Liver (tissue), 9 donors: Measurements from ENCODE around the gene PRKAR1B. TPM values are rescaled to one million over a fixed set of nuclear protein-coding genes. Genes with fewer than 3 reads are reported as not detected.
"Not testable (repeated sequence)": the region's sequence is repeated elsewhere in the genome, so short reads cannot be mapped to it uniquely, and the experiment has no call there.

ENCODE experiments used
- DNase-seq: peaks from one replicate; pipeline ENCODE4 v3.0.0-alpha.2; 2017; ENCODE audit warnings: low spot score
- H3K27ac ChIP-seq, 2 donors: one replicate each; pipeline ENCODE4 v1.7.0; 2013; ENCODE audit warnings: inconsistent platforms in 2 of 2, low read length in 2 of 2, control low read depth in 1 of 2, low read depth in 1 of 2, mild to moderate bottlenecking in 1 of 2
- H3K27me3 ChIP-seq, 4 donors: one replicate each; pipeline versions ENCODE4 v1.6.1 to v1.7.0; 2013; ENCODE audit warnings: low read length in 3 of 4, inconsistent platforms in 1 of 4, mild to moderate bottlenecking in 1 of 4, moderate library complexity in 1 of 4; ENCODE audit not compliant: control insufficient read depth in 4 of 4, insufficient read depth in 4 of 4
- H3K36me3 ChIP-seq, 4 donors: one replicate each; pipeline versions ENCODE4 v1.6.1 to v1.7.0; 2013; ENCODE audit warnings: low read length in 3 of 4, mild to moderate bottlenecking in 3 of 4, low read depth in 1 of 4, moderate library complexity in 1 of 4; ENCODE audit not compliant: control insufficient read depth in 4 of 4, insufficient read depth in 3 of 4
- H3K4me1 ChIP-seq, 4 donors: one replicate each; pipeline versions ENCODE4 v1.6.1 to v1.7.0; 2013; ENCODE audit warnings: low read length in 3 of 4, mild to moderate bottlenecking in 3 of 4, moderate library complexity in 1 of 4; ENCODE audit not compliant: control insufficient read depth in 4 of 4, insufficient read depth in 4 of 4
- H3K4me3 ChIP-seq, 3 donors: one replicate each; pipeline versions ENCODE4 v1.6.1 to v1.7.0; 2013; ENCODE audit warnings: low read length in 3 of 3, control low read depth in 1 of 3, low read depth in 1 of 3, mild to moderate bottlenecking in 1 of 3
- H3K9ac ChIP-seq, 2 donors: one replicate each; pipeline ENCODE4 v1.7.0; 2013; ENCODE audit warnings: low read length in 2 of 2, mild to moderate bottlenecking in 2 of 2, moderate library complexity in 2 of 2, control low read depth in 1 of 2, low read depth in 1 of 2
- H3K9me3 ChIP-seq, 4 donors: one replicate each; pipeline versions ENCODE4 v1.6.1 to v1.7.0; 2013; ENCODE audit warnings: low read length in 3 of 4; ENCODE audit not compliant: control insufficient read depth in 4 of 4
- ATF3 ChIP-seq: IDR thresholded peaks from 2 replicates; pipeline ENCODE4 v1.6.1; 2016; ENCODE audit warnings: antibody characterized with exemption
- FOXA1 ChIP-seq: IDR thresholded peaks from 2 replicates; pipeline ENCODE4 v1.6.1; 2016; ENCODE audit warnings: antibody characterized with exemption
- GABPA ChIP-seq, 2 donors: IDR thresholded peaks in 1 of 2; conservative IDR thresholded peaks in 1 of 2; 2 replicates each; pipeline ENCODE4 v1.6.1; 2016; ENCODE audit warnings: antibody characterized with exemption in 2 of 2, mild to moderate bottlenecking in 1 of 2, moderate library complexity in 1 of 2
- HNF4A ChIP-seq, 2 donors: conservative IDR thresholded peaks; 2 replicates each; pipeline ENCODE4 v1.6.1; 2016; ENCODE audit warnings: antibody characterized with exemption in 2 of 2, mild to moderate bottlenecking in 2 of 2
- JUND ChIP-seq, 2 donors: IDR thresholded peaks; 2 replicates each; pipeline ENCODE4 v1.6.1; 2016; ENCODE audit warnings: antibody characterized with exemption in 2 of 2
- NR2F2 ChIP-seq: IDR thresholded peaks from 2 replicates; pipeline ENCODE4 v1.6.1; 2016; ENCODE audit warnings: antibody characterized with exemption
- RAD21 ChIP-seq, 2 donors: IDR thresholded peaks; 2 replicates each; pipeline ENCODE4 v1.6.1; 2016; ENCODE audit warnings: antibody characterized with exemption in 2 of 2, mild to moderate bottlenecking in 2 of 2
- RXRA ChIP-seq, 2 donors: IDR thresholded peaks; 2 replicates each; pipeline ENCODE4 v1.6.1; 2017 to 2018; ENCODE audit warnings: antibody characterized with exemption in 2 of 2, mild to moderate bottlenecking in 1 of 2
- SP1 ChIP-seq: IDR thresholded peaks from 2 replicates; pipeline ENCODE4 v1.6.1; 2018; ENCODE audit warnings: antibody characterized with exemption, mild to moderate bottlenecking
- TAF1 ChIP-seq: conservative IDR thresholded peaks from 2 replicates; pipeline ENCODE4 v1.6.1; 2016; ENCODE audit warnings: antibody characterized with exemption, mild to moderate bottlenecking
- YY1 ChIP-seq: IDR thresholded peaks from 2 replicates; pipeline ENCODE4 v1.6.1; 2016; ENCODE audit warnings: antibody characterized with exemption, mild to moderate bottlenecking
- WGBS: extraction: QIAGEN DNeasy Blood & Tissue Kit; methylation state at CpG from one replicate; pipeline ENCODE4 v1.1.7; 2013; 5-methylcytosine and 5-hydroxymethylcytosine counted together
- polyA plus RNA-seq, 2 donors: library from polyadenylated mRNA; stranded (reverse) in 1 of 2; unstranded in 1 of 2; fragments of 200-250 nt in 1 of 2; fragments of >200 nt in 1 of 2; fragmentation: Nextera tagmentation in 1 of 2; extraction: Ambion mirVana in 1 of 2; gene quantifications; one replicate each; pipeline versions ENCODE4 v1.2.1 to v1.2.3, GENCODE V29; 2013 to 2015
- total RNA-seq, 2 donors: library from RNA; depleted of rRNA; stranded (reverse); fragments of >200 nt; gene quantifications; one replicate each; pipeline ENCODE4 v1.2.3, GENCODE V29; 2014
- donor health status: healthy.
- donor health status: healthy.
- donor health status: healthy.
- donor health status: healthy.
- donor health status: healthy.

PRKAR1B gene
- total and polyA plus RNA-seq, 4 donors, result 11.1 to 14.4 (median 12.4) TPM

GRCh38 chr7:657565-658119, 69.4 kb downstream of the PRKAR1B start:
- Histone ChIP-seq H3K27me3 (no peaks in the 10 kb centered on the region), H3K27ac (no peak overlapping the region), H3K36me3 (no peaks in the 10 kb centered on the region), H3K4me1 (no peaks in the 10 kb centered on the region), H3K4me3 (no peak overlapping the region), H3K9ac (no peak overlapping the region), H3K9me3 (peaks cover 0 to 3% (median 0%) of the 10 kb centered on the region in 4 donors)
- TF ChIP-seq SP1 (no peak), JUND (IDR thresholded peaks at IDR 0.05) (no peak)
- DNase-seq, result no peak
- WGBS, result 87% methylated on average over 16 of the region's 16 CpGs

GRCh38 chr7:657010-657409, 70.1 kb downstream of the PRKAR1B start:
- not testable (repeated sequence) for DNase-seq, H3K4me1 ChIP-seq, H3K4me3 ChIP-seq, H3K9me3 ChIP-seq, H3K27ac ChIP-seq, H3K27me3 ChIP-seq, H3K9ac ChIP-seq, H3K36me3 ChIP-seq
- 96% methylated on average over 3 of the region's 3 CpGs for whole genome bisulfite sequencing

GRCh38 chr7:655758-656157, 71.3 kb downstream of the PRKAR1B start:
- no peaks in the 10 kb centered on the region for H3K4me1 ChIP-seq
- 95% methylated on average over 4 of the region's 4 CpGs for WGBS

GRCh38 chr7:653829-654764, 73.0 kb downstream of the PRKAR1B start:
- WGBS, result 97% methylated on average over 4 of the region's 4 CpGs
- no peak overlapping the region for H3K4me3 ChIP-seq

More at GRCh38 chr7:655758-656157, 71.3 kb downstream of the PRKAR1B start:
- no peak for TF ChIP-seq GABPA (IDR thresholded peaks at IDR 0.05 in 1 of 2, conservative IDR thresholded peaks at IDR 0.05 in 1 of 2)
- TF ChIP-seq ATF3, result no peak
- TF ChIP-seq RXRA (IDR thresholded peaks at IDR 0.05), result no peak
- TF ChIP-seq YY1, result no peak
- no peak for TF ChIP-seq TAF1
- no peak for TF ChIP-seq RAD21 (IDR thresholded peaks at IDR 0.05)
- no peak for TF ChIP-seq HNF4A (conservative IDR thresholded peaks at IDR 0.05)
- TF ChIP-seq SP1, result no peak
- Histone ChIP-seq H3K27me3 (no peaks in the 10 kb centered on the region), H3K9ac (no peak overlapping the region), H3K4me3 (no peak overlapping the region), H3K27ac (no peak overlapping the region), H3K36me3 (no peaks in the 10 kb centered on the region), H3K9me3 (peaks cover 0 to 3% (median 0%) of the 10 kb centered on the region in 4 donors)
- no peak for DNase-seq

More at GRCh38 chr7:653829-654764, 73.0 kb downstream of the PRKAR1B start:
- H3K4me1 ChIP-seq, result no peaks in the 10 kb centered on the region
- DNase-seq, result no peak
- no peak overlapping the region for H3K27ac ChIP-seq
- H3K36me3 ChIP-seq, result no peaks in the 10 kb centered on the region
- no peak overlapping the region for H3K9ac ChIP-seq
- peaks cover 0 to 3% (median 0%) of the 10 kb centered on the region in 4 donors for H3K9me3 ChIP-seq
- TF ChIP-seq NR2F2 (no peak), FOXA1 (no peak), TAF1 (no peak)
- no peaks in the 10 kb centered on the region for H3K27me3 ChIP-seq
